DMS 273 treated with DMSO at 0.1 percent for 48 hours (cell line): Measurements from ENCODE around the gene EIF2A.

Source experiments
- DNase-seq: peaks from one replicate; lab custom pipeline; 2025; lab: John Stamatoyannopoulos, UW

EIF2A gene

GRCh38 chr3:150602426-150603152 lies 56.0 kb downstream of the EIF2A start:
- DNase-seq = no peak

GRCh38 chr3:150603153-150603979 lies 56.8 kb downstream of the EIF2A start, which contains the start of gene SELENOT:
SELENOT (plus strand) TSS chr3:150603321; CDS start chr3:150603363, 42 bp downstream.
- peak; percentile 97 for DNase-seq

GRCh38 chr3:150603980-150604319 lies 57.4 kb downstream of the EIF2A start:
- no peak for DNase-seq

GRCh38 chr3:150605998-150606641 lies 59.5 kb downstream of the EIF2A start:
- DNase-seq = no peak

- DNase-seq = no peak
Measured at GRCh38 chr3:150607267-150608065, 60.9 kb downstream of the EIF2A start.

- no peak for DNase-seq
Measured at GRCh38 chr3:150609988-150610387, 63.4 kb downstream of the EIF2A start.

DNA sequence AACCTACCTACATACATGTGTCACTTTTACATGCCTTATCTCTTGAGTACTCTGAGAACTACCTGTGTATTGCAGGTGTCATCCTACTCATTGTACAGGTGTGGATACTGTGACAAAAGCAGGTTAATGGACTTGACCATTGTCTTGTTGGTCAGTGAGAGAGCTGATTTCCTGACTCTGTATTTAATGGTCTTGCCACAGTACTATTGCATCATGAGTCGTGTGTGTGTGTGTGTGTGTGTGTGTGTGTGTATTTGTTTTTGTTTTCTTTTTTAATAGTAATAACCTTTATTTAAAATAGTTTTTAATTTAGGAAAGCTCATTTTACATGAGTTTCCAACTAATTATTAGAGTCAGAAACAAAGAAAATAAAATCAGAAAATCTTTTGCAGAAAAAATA lies 64.2 kb downstream of the EIF2A start:
- DNase-seq = no peak

DNA sequence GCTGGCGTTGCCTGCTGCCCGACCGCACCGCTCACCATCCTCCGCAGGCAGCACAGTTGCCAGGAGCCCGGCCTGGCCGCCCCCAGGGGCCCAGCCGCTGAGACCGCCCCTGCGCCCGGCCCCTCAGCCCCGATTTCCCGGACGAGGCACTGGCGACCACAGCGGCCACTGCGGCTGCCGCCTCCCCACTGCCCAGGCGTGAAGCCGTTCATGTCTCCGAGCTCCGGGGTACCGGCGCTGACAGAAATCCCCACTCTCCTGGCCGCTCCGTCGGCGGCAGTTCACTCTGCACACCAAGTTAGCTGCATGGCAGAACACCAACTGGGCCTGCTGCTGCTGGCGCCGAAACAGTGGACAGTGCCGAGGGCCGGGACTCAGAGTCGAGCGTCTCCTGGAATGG lies 65.1 kb downstream of the EIF2A start:
- DNase-seq = no peak

- no peak for DNase-seq
Measured at GRCh38 chr3:150612494-150612893, 65.9 kb downstream of the EIF2A start.

- DNase-seq = no peak
Measured at GRCh38 chr3:150613034-150613433, 66.4 kb downstream of the EIF2A start.

- no peak for DNase-seq
Measured at GRCh38 chr3:150613709-150614480, 67.3 kb downstream of the EIF2A start.

DNA sequence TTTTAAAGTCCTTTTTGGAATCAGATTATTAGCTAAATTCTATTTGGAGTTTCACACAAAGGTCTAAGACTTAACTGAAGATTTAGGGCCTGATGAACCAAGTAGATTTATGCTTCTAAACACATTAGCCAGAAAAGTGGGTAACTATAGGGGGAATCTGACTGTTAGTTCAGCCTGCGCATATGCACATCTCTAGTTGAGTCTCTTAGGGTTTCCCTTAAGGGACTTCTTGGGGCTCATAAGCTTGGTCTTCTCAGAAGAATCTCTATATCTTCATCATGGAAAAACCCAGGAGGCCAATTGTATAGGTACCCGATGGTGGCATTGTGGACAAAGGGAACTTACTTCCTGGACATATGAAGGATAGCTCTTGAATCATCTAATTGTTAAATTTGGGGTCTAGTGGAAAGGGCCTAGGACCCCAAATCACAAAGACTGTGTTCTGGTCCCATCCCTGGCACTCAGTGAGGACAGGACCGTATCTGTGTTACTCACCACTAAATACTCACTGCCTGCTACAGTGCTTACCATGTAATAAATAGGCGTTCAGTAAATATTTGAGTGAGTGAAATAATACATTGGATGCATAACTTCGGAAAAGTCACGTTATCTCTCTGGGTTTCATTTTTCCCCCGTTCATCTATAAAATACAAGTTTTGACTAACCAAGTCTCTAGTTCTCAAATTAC lies 73.6 kb downstream of the EIF2A start:
- DNase-seq = no peak

DNA sequence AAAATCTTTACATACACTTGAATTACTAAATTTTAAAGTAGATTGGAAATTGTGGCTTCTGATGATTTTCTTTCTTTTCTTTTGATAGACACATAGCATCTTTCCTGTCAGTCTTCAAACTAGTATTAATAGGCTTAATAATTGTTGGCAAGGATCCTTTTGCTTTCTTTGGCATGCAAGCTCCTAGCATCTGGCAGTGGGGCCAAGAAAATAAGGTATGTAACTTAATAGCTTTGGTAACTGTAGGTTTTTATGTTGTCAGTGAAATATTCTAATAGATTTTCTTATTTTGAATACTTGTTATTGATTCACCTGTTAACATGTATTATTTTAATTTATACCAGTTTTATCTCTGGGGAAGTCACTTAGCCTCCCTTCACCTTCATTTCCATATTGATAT lies 76.4 kb downstream of the EIF2A start:
- peak; percentile 54 for DNase-seq

- DNase-seq = no peak
Measured at GRCh38 chr3:150623945-150624344, 77.4 kb downstream of the EIF2A start.

GRCh38 chr3:150626148-150626930 lies 79.8 kb downstream of the EIF2A start:
- no peak for DNase-seq

DNA sequence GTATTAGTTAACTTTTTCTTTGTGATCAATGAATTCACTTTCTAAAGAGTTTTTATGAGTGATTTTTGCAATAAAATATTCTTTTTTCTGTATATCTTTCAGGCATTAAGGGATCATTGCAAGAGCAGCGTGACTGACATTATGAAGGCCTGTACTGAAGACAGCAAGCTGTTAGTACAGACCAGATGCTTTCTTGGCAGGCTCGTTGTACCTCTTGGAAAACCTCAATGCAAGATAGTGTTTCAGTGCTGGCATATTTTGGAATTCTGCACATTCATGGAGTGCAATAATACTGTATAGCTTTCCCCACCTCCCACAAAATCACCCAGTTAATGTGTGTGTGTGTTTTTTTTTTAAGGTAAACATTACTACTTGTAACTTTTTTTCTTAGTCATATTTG lies 81.0 kb downstream of the EIF2A start:
- DNase-seq = peak; percentile 62

- DNase-seq = no peak
Measured at GRCh38 chr3:150631515-150632221, 85.1 kb downstream of the EIF2A start.

GRCh38 chr3:150635076-150635475 lies 88.5 kb downstream of the EIF2A start:
- DNase-seq = no peak

- DNase-seq = no peak
Measured at GRCh38 chr3:150635526-150635925, 88.9 kb downstream of the EIF2A start.
